ENCODE measurements around the gene UBE2K.

GRCh38 chr4:39715788-39716187, 17.9 kb downstream of the UBE2K start:
- TF ChIP-seq, protein P1, sequence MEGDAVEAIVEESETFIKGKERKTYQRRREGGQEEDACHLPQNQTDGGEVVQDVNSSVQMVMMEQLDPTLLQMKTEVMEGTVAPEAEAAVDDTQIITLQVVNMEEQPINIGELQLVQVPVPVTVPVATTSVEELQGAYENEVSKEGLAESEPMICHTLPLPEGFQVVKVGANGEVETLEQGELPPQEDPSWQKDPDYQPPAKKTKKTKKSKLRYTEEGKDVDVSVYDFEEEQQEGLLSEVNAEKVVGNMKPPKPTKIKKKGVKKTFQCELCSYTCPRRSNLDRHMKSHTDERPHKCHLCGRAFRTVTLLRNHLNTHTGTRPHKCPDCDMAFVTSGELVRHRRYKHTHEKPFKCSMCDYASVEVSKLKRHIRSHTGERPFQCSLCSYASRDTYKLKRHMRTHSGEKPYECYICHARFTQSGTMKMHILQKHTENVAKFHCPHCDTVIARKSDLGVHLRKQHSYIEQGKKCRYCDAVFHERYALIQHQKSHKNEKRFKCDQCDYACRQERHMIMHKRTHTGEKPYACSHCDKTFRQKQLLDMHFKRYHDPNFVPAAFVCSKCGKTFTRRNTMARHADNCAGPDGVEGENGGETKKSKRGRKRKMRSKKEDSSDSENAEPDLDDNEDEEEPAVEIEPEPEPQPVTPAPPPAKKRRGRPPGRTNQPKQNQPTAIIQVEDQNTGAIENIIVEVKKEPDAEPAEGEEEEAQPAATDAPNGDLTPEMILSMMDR (IDR thresholded peaks at IDR 0.05) = no peak
- no peak for TF ChIP-seq POLR2A (IDR thresholded peaks at IDR 0.05)

Data from Peyer's patch (tissue), 4 donors.